ENCODE results near the gene TMEM207.

DNA sequence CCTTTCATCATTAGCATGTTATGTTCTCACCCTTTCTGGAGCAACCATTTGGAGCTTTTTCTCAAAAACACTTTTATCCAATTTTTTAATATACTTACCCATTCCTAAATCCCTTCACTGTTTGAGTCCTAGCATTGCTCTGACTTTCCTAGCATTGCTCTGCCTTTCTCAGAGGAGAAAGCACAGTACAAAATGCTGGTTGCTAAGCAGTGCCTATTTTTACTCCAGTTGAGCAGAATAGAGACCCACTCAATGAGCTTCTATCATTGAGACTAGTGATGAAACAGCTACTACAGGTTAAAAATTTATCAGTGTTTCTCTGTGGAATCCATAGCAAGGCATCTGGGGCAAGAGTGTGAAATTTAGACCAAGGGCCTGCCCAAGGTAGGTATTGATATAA is 42.4 kb upstream of the TMEM207 start:
- TF ChIP-seq, protein P1, sequence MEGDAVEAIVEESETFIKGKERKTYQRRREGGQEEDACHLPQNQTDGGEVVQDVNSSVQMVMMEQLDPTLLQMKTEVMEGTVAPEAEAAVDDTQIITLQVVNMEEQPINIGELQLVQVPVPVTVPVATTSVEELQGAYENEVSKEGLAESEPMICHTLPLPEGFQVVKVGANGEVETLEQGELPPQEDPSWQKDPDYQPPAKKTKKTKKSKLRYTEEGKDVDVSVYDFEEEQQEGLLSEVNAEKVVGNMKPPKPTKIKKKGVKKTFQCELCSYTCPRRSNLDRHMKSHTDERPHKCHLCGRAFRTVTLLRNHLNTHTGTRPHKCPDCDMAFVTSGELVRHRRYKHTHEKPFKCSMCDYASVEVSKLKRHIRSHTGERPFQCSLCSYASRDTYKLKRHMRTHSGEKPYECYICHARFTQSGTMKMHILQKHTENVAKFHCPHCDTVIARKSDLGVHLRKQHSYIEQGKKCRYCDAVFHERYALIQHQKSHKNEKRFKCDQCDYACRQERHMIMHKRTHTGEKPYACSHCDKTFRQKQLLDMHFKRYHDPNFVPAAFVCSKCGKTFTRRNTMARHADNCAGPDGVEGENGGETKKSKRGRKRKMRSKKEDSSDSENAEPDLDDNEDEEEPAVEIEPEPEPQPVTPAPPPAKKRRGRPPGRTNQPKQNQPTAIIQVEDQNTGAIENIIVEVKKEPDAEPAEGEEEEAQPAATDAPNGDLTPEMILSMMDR (IDR thresholded peaks at IDR 0.05; ENCODE audit: low read depth, low read length, missing input control): no peak
- TF ChIP-seq YY1 (IDR thresholded peaks at IDR 0.05): no peak
- no peak for TF ChIP-seq JUND (IDR thresholded peaks at IDR 0.05)
- no peak for TF ChIP-seq RAD21 (IDR thresholded peaks at IDR 0.05)
- TF ChIP-seq, protein P2, sequence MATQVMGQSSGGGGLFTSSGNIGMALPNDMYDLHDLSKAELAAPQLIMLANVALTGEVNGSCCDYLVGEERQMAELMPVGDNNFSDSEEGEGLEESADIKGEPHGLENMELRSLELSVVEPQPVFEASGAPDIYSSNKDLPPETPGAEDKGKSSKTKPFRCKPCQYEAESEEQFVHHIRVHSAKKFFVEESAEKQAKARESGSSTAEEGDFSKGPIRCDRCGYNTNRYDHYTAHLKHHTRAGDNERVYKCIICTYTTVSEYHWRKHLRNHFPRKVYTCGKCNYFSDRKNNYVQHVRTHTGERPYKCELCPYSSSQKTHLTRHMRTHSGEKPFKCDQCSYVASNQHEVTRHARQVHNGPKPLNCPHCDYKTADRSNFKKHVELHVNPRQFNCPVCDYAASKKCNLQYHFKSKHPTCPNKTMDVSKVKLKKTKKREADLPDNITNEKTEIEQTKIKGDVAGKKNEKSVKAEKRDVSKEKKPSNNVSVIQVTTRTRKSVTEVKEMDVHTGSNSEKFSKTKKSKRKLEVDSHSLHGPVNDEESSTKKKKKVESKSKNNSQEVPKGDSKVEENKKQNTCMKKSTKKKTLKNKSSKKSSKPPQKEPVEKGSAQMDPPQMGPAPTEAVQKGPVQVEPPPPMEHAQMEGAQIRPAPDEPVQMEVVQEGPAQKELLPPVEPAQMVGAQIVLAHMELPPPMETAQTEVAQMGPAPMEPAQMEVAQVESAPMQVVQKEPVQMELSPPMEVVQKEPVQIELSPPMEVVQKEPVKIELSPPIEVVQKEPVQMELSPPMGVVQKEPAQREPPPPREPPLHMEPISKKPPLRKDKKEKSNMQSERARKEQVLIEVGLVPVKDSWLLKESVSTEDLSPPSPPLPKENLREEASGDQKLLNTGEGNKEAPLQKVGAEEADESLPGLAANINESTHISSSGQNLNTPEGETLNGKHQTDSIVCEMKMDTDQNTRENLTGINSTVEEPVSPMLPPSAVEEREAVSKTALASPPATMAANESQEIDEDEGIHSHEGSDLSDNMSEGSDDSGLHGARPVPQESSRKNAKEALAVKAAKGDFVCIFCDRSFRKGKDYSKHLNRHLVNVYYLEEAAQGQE (IDR thresholded peaks at IDR 0.05): no peak
- TF ChIP-seq TAF1 (conservative IDR thresholded peaks at IDR 0.05): no peak
- TF ChIP-seq FOXA1 (IDR thresholded peaks at IDR 0.05): no peak
- no peak for TF ChIP-seq SP1 (IDR thresholded peaks at IDR 0.05)
